Esophagus squamous epithelium (tissue), 4 donors: ENCODE data around the gene ZCWPW1.

Experiments used
- POLR2A ChIP-seq, 4 donors: fragments of 450-650 bp; IDR thresholded peaks; one replicate each; pipeline ENCODE4 v1.6.1; 2017; ENCODE audit warnings: antibody characterized with exemption in 4 of 4, mild to moderate bottlenecking in 4 of 4, moderate library complexity in 3 of 4
- TF ChIP-seq, protein P1 (sequence below), 6 experiments: fragments of 450-650 bp in 4 of 6; fragments of 200-600 bp in 2 of 6; sonication (generic) in 2 of 6; IDR thresholded peaks; one replicate each; pipeline ENCODE4 v1.5.1; 2016 to 2019; ENCODE audit warnings: antibody characterized with exemption in 6 of 6, mild to moderate bottlenecking in 4 of 6, moderate library complexity in 4 of 6

DNA sequence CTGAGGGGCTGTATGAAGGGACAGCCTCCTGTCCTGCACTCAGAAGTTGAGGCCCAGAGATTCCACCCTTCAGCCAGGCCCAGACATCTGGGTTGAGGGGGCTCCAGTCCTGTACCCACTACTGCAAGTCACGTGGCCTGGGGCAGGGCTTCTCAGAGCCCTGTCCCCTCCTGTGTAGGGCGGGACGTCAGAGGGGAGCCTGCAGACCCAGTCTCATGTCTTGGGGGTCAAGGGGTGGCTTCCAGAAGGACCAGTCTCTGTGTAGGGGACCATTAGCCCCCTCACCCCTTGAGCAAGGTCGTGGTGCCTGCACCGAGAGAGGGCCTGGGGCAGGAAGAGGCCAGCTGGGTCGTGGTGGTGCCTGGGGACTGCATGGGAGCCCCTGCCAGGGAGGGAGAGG, 55.8 kb downstream of the ZCWPW1 start:
- no peak for TF ChIP-seq POLR2A (IDR thresholded peaks at IDR 0.05)
- TF ChIP-seq, protein P1, sequence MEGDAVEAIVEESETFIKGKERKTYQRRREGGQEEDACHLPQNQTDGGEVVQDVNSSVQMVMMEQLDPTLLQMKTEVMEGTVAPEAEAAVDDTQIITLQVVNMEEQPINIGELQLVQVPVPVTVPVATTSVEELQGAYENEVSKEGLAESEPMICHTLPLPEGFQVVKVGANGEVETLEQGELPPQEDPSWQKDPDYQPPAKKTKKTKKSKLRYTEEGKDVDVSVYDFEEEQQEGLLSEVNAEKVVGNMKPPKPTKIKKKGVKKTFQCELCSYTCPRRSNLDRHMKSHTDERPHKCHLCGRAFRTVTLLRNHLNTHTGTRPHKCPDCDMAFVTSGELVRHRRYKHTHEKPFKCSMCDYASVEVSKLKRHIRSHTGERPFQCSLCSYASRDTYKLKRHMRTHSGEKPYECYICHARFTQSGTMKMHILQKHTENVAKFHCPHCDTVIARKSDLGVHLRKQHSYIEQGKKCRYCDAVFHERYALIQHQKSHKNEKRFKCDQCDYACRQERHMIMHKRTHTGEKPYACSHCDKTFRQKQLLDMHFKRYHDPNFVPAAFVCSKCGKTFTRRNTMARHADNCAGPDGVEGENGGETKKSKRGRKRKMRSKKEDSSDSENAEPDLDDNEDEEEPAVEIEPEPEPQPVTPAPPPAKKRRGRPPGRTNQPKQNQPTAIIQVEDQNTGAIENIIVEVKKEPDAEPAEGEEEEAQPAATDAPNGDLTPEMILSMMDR (IDR thresholded peaks at IDR 0.05): no peak
